Neuronal stem cell (in vitro differentiated cells): Measurements from ENCODE around the gene CORIN.

Experiments
- DNase-seq: peaks from one replicate; pipeline ENCODE4 v3.0.0-alpha.2; 2013; ENCODE audit warnings: low spot score
- H2AFZ ChIP-seq: one replicate; pipeline ENCODE4 v1.6.1; 2013; ENCODE audit warnings: mild to moderate bottlenecking, low read length, inconsistent platforms
- H2AK5ac ChIP-seq: 2 replicates; pipeline ENCODE4 v1.6.1; 2013; ENCODE audit warnings: low read depth, mild to moderate bottlenecking, inconsistent platforms, low read length, moderate library complexity, mixed read lengths
- H2BK120ac ChIP-seq: 2 replicates; pipeline ENCODE4 v1.6.1; 2013; ENCODE audit warnings: low read depth, mild to moderate bottlenecking, inconsistent platforms, low read length, moderate library complexity, mixed read lengths
- H2BK12ac ChIP-seq: one replicate; pipeline ENCODE4 v1.6.1; 2013; ENCODE audit warnings: low read length, inconsistent platforms
- H2BK15ac ChIP-seq: 2 replicates; pipeline ENCODE4 v1.6.1; 2013; ENCODE audit warnings: mild to moderate bottlenecking, low read length, inconsistent platforms, mixed read lengths
- H2BK5ac ChIP-seq: one replicate; pipeline ENCODE4 v1.6.1; 2013; ENCODE audit warnings: inconsistent platforms, mild to moderate bottlenecking, low read length, moderate library complexity
- H3K14ac ChIP-seq: one replicate; pipeline ENCODE4 v1.6.1; 2013; ENCODE audit warnings: low read length, inconsistent platforms
- H3K18ac ChIP-seq: 2 replicates; pipeline ENCODE4 v1.6.1; 2013; ENCODE audit warnings: low read length, inconsistent platforms
- H3K23ac ChIP-seq: 2 replicates; pipeline ENCODE4 v1.6.1; 2013; ENCODE audit warnings: low read depth, mild to moderate bottlenecking, mixed read lengths, low read length, inconsistent platforms; ENCODE audit not compliant: poor library complexity
- H3K27ac ChIP-seq: replicated peaks from 3 replicates; pipeline ENCODE4 v1.5.1; 2013; ENCODE audit warnings: low read length, inconsistent platforms
- H3K27me3 ChIP-seq, 3 experiments: 2 replicates each; pipeline ENCODE4 v1.6.1; 2013; ENCODE audit warnings: low read length in 3 of 3, mild to moderate bottlenecking in 2 of 3, inconsistent platforms in 1 of 3, low read depth in 1 of 3, mixed read lengths in 1 of 3, moderate library complexity in 1 of 3; ENCODE audit not compliant: control insufficient read depth in 3 of 3, insufficient read depth in 3 of 3
- H3K36me3 ChIP-seq, 2 donors: replicated peaks in 1 of 2; 2 replicates each; pipeline ENCODE4 v1.6.1; 2013; ENCODE audit warnings: low read length in 2 of 2; ENCODE audit not compliant: control insufficient read depth in 2 of 2, insufficient read depth in 2 of 2
- H3K4ac ChIP-seq: 2 replicates; pipeline ENCODE4 v1.6.1; 2013; ENCODE audit warnings: inconsistent platforms, mild to moderate bottlenecking, low read length, moderate library complexity
- H3K4me1 ChIP-seq, 2 donors: 1 replicate in 1 of 2; 2 replicates in 1 of 2; pipeline ENCODE4 v1.6.1; 2013; ENCODE audit warnings: low read length in 2 of 2, low read depth in 1 of 2; ENCODE audit not compliant: control insufficient read depth in 2 of 2, insufficient read depth in 1 of 2
- H3K4me2 ChIP-seq: one replicate; pipeline ENCODE4 v1.6.1; 2013; ENCODE audit warnings: mild to moderate bottlenecking, low read length, inconsistent platforms; ENCODE audit not compliant: insufficient read depth, poor library complexity, severe bottlenecking
- H3K4me3 ChIP-seq, 2 donors: 2 replicates each; pipeline ENCODE4 v1.5.1; 2013; ENCODE audit warnings: low read length in 2 of 2, mild to moderate bottlenecking in 2 of 2, inconsistent platforms in 1 of 2, moderate library complexity in 1 of 2
- H3K79me1 ChIP-seq: one replicate; pipeline ENCODE4 v1.6.1; 2013; ENCODE audit warnings: low read depth, mild to moderate bottlenecking, inconsistent platforms, low read length, moderate library complexity
- H3K9ac ChIP-seq: one replicate; pipeline ENCODE4 v1.6.1; 2013; ENCODE audit warnings: mild to moderate bottlenecking, low read depth, low read length, inconsistent platforms; ENCODE audit not compliant: poor library complexity
- H3K9me3 ChIP-seq, 2 donors: replicated peaks in 1 of 2; 2 replicates each; pipeline versions ENCODE3 to v1.6.1; 2013; ENCODE audit warnings: low read length in 2 of 2, mild to moderate bottlenecking in 2 of 2, inconsistent platforms in 1 of 2, low read depth in 1 of 2, mixed read lengths in 1 of 2, moderate library complexity in 1 of 2; ENCODE audit not compliant: control insufficient read depth in 2 of 2, insufficient read depth in 1 of 2
- H4K8ac ChIP-seq: one replicate; pipeline ENCODE4 v1.6.1; 2013; ENCODE audit warnings: low read depth, mild to moderate bottlenecking, inconsistent platforms, low read length, moderate library complexity
- H4K91ac ChIP-seq: one replicate; pipeline ENCODE4 v1.6.1; 2013; ENCODE audit warnings: low read length, low read depth, mild to moderate bottlenecking, inconsistent platforms; ENCODE audit not compliant: poor library complexity
- WGBS, 2 donors: extraction: QIAGEN DNeasy Blood & Tissue Kit; methylation state at CpG; one replicate each; pipeline ENCODE4 v1.1.7; 2013; ENCODE audit warnings: missing lambda C conversion rate in 2 of 2, mixed read lengths in 1 of 2; ENCODE audit not compliant: insufficient read length in 2 of 2, insufficient replicate concordance in 1 of 2; ENCODE audit errors: extremely low coverage in 2 of 2; 5-methylcytosine and 5-hydroxymethylcytosine counted together

The CORIN gene

GRCh38 chr4:47703008-47703407 is 134.9 kb downstream of the CORIN start:
- Histone ChIP-seq H3K27ac (no peak overlapping the region), H2BK5ac (no peak overlapping the region), H3K4me1 (no peaks in the 10 kb centered on the region), H3K18ac (no peak overlapping the region), H2BK120ac (no peak overlapping the region), H2AFZ (no peak overlapping the region), H3K9ac (no peak overlapping the region), H3K23ac (no peak overlapping the region), H2BK15ac (no peak overlapping the region), H3K14ac (no peak overlapping the region), H3K79me1 (no peaks in the 10 kb centered on the region), H3K9me3 (no peaks in the 10 kb centered on the region), H4K8ac (no peak overlapping the region), H3K27me3 (peaks cover 0 to 10% (median 0%) of the 10 kb centered on the region in 3 experiments), H2BK12ac (no peak overlapping the region), H4K91ac (no peak overlapping the region), H3K36me3 (no peaks in the 10 kb centered on the region), H3K4me3 (no peak overlapping the region), H2AK5ac (no peak overlapping the region), H3K4ac (no peak overlapping the region), H3K4me2 (no peak overlapping the region)
- no CpG with 5 or more reads among the region's 5 CpGs for WGBS, 2 donors
- DNase-seq: no peak

GRCh38 chr4:47701286-47701685 is 136.6 kb downstream of the CORIN start:
- Histone ChIP-seq H2BK15ac (no peak overlapping the region), H2BK120ac (no peak overlapping the region), H3K4ac (no peak overlapping the region), H2AFZ (no peak overlapping the region), H3K4me2 (no peak overlapping the region), H3K9ac (no peak overlapping the region), H3K9me3 (no peaks in the 10 kb centered on the region), H3K36me3 (no peaks in the 10 kb centered on the region), H2AK5ac (no peak overlapping the region), H3K14ac (no peak overlapping the region), H2BK5ac (no peak overlapping the region), H3K27me3 (peaks cover 0 to 5% (median 0%) of the 10 kb centered on the region in 3 experiments), H3K4me3 (no peak overlapping the region), H4K8ac (no peak overlapping the region), H3K27ac (no peak overlapping the region), H3K79me1 (no peaks in the 10 kb centered on the region), H3K23ac (no peak overlapping the region), H3K4me1 (no peaks in the 10 kb centered on the region), H4K91ac (no peak overlapping the region), H3K18ac (no peak overlapping the region), H2BK12ac (no peak overlapping the region)
- DNase-seq: no peak

- Histone ChIP-seq H2AFZ (no peak overlapping the region), H4K91ac (no peak overlapping the region), H3K23ac (no peak overlapping the region), H3K36me3 (no peaks in the 10 kb centered on the region), H3K9ac (no peak overlapping the region), H3K18ac (no peak overlapping the region), H3K4me1 (no peaks in the 10 kb centered on the region), H3K14ac (no peak overlapping the region), H3K4me2 (no peak overlapping the region), H3K27me3 (peaks cover 0 to 11% (median 0%) of the 10 kb centered on the region in 3 experiments), H3K4ac (no peak overlapping the region), H2BK120ac (no peak overlapping the region), H3K27ac (no peak overlapping the region), H2BK5ac (no peak overlapping the region), H4K8ac (no peak overlapping the region), H2BK12ac (no peak overlapping the region), H3K79me1 (no peaks in the 10 kb centered on the region), H3K9me3 (no peaks in the 10 kb centered on the region), H2AK5ac (no peak overlapping the region), H3K4me3 (no peak overlapping the region), H2BK15ac (no peak overlapping the region)
- WGBS, 2 donors: no CpG with 5 or more reads among the region's 3 CpGs
- DNase-seq: no peak
These were observed 139.0 kb downstream of the CORIN start for GRCh38 chr4:47698837-47699236.

- Histone ChIP-seq H2AK5ac (no peak overlapping the region), H3K27me3 (peaks cover 0 to 14% (median 0%) of the 10 kb centered on the region in 3 experiments), H3K79me1 (no peaks in the 10 kb centered on the region), H3K18ac (no peak overlapping the region), H4K8ac (no peak overlapping the region), H3K27ac (no peak overlapping the region), H3K14ac (no peak overlapping the region), H3K23ac (no peak overlapping the region), H4K91ac (no peak overlapping the region), H3K36me3 (no peaks in the 10 kb centered on the region), H3K4me2 (no peak overlapping the region), H2BK12ac (no peak overlapping the region), H3K4ac (no peak overlapping the region), H2BK5ac (no peak overlapping the region), H3K9ac (no peak overlapping the region), H3K9me3 (no peaks in the 10 kb centered on the region), H2AFZ (no peak overlapping the region), H2BK120ac (no peak overlapping the region), H3K4me1 (peaks cover 0 to 1% of the 10 kb centered on the region in 2 donors), H3K4me3 (no peak overlapping the region), H2BK15ac (no peak overlapping the region)
- no peak for DNase-seq
- WGBS, 2 donors: no CpG with 5 or more reads among the region's 6 CpGs
These were observed 141.0 kb downstream of the CORIN start for GRCh38 chr4:47696823-47697222.
